Measurements from ENCODE around the gene CX3CL1. TPM values are rescaled to one million over a fixed set of nuclear protein-coding genes. Genes with fewer than 3 reads are reported as not detected.
"Not testable (repeated sequence)": the region's sequence is repeated elsewhere in the genome, so short reads cannot be mapped to it uniquely, and the experiment has no call there.

The CX3CL1 gene
- total RNA-seq, 1 experiment from 2014 or later = 0.88 TPM

- no peak for DNase-seq (ENCODE audit: low spot score)
These were observed 14.8 kb upstream of the CX3CL1 start for GRCh38 chr16:57357330-57358085.

- no peak for DNase-seq (ENCODE audit: low spot score)
These were observed 14.2 kb upstream of the CX3CL1 start for GRCh38 chr16:57358086-57358420.

- DNase-seq (ENCODE audit: low spot score) = no peak
These were observed 13.7 kb upstream of the CX3CL1 start, which contains the start of gene CCL22 for GRCh38 chr16:57358527-57359095. TSS of gene CCL22 (plus strand) at chr16:57358783. CDS start at chr16:57358817, 34 bp downstream.

GRCh38 chr16:57360321-57360935, 11.9 kb upstream of the CX3CL1 start:
- DNase-seq (ENCODE audit: low spot score) = no peak

GRCh38 chr16:57361404-57361803, 10.9 kb upstream of the CX3CL1 start:
- no peak for DNase-seq (ENCODE audit: low spot score)

GRCh38 chr16:57364143-57364542, 8.1 kb upstream of the CX3CL1 start:
- DNase-seq (ENCODE audit: low spot score) = no peak

GRCh38 chr16:57366544-57367040, 5.7 kb upstream of the CX3CL1 start:
- DNase-seq (ENCODE audit: low spot score) = no peak

GRCh38 chr16:57367116-57367752, 5.1 kb upstream of the CX3CL1 start:
- peak; percentile 33 for DNase-seq (ENCODE audit: low spot score)

- DNase-seq (ENCODE audit: low spot score) = no peak
These were observed 557 bp upstream of the CX3CL1 start for GRCh38 chr16:57371494-57372371.

GRCh38 chr16:57373117-57373947, 1.0 kb downstream of the CX3CL1 start:
- DNase-seq (ENCODE audit: low spot score) = no peak

GRCh38 chr16:57374067-57374534, 1.8 kb downstream of the CX3CL1 start:
- DNase-seq (ENCODE audit: low spot score) = no peak

GRCh38 chr16:57374925-57375465, 2.7 kb downstream of the CX3CL1 start:
- DNase-seq (ENCODE audit: low spot score) = not testable (repeated sequence)

- DNase-seq (ENCODE audit: low spot score) = no peak
These were observed 4.1 kb downstream of the CX3CL1 start for GRCh38 chr16:57376313-57376818.

- DNase-seq (ENCODE audit: low spot score) = peak; percentile 33
These were observed 5.0 kb downstream of the CX3CL1 start for GRCh38 chr16:57377080-57377841.

GRCh38 chr16:57379579-57379978, 7.3 kb downstream of the CX3CL1 start:
- peak; percentile 38 for DNase-seq (ENCODE audit: low spot score)

GRCh38 chr16:57380671-57381462, 8.6 kb downstream of the CX3CL1 start:
- peak; percentile 26 for DNase-seq (ENCODE audit: low spot score)

GRCh38 chr16:57381791-57382534, 9.7 kb downstream of the CX3CL1 start:
- DNase-seq (ENCODE audit: low spot score) = no peak

Data from A172 (cell line).